H54 (cell line): ENCODE data around the gene SHISA6.

Experiments
- DNase-seq: peaks from one replicate; pipeline ENCODE4 v3.0.0; 2011; ENCODE audit warnings: low spot score, mixed read lengths; ENCODE audit not compliant: insufficient read length
- FAIRE-seq: peaks from 3 replicates; lab custom pipeline; 2011; peaks lifted over from hg19 to GRCh38; lab: Jason Lieb, UNC
- POLR2A ChIP-seq: IDR thresholded peaks from 2 replicates; pipeline ENCODE4 v1.6.1; 2011; ENCODE audit warnings: low read depth, mild to moderate bottlenecking, low read length

The SHISA6 gene

DNA sequence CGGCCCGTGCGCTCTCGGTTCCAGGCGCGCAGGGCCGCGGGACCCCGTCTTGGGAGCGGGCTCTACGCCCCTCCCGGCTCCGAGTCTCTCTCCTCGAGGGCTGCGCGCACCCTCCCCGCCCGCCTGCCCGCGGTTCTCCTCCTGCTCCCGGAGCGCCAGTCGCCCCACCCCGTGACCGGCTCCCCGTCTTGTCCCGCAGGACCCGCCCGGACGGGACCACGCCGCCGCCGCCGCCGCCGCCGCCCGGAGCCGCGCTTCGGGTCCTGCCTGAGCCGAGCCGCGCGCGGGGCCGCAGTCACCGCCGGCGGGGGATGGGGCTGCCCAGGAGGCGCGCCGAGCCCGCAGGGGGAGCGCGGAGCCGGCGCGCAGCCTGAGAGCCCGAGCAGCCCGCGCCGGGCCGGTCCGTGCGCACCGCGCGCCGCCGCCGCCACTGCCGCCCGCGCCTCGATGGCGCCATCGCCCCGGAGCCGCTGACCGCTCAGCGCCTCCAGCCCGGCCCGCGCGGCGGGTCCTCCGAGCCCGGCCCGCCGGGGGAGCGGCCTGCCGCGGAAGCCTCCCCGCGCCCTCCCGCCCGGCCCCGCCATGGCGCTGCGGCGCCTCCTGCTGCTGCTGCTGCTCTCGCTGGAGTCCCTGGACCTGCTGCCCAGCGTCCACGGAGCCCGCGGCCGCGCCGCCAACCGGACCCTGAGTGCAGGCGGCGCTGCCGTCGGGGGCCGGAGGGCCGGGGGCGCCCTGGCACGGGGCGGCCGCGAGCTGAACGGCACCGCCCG is at the start of gene SHISA6:
SHISA6 (plus strand) TSS at position 373 of the 770 bp plus-strand sequence.
- DNase-seq (no peak), FAIRE-seq (no peak)
- TF ChIP-seq POLR2A: no peak

DNA sequence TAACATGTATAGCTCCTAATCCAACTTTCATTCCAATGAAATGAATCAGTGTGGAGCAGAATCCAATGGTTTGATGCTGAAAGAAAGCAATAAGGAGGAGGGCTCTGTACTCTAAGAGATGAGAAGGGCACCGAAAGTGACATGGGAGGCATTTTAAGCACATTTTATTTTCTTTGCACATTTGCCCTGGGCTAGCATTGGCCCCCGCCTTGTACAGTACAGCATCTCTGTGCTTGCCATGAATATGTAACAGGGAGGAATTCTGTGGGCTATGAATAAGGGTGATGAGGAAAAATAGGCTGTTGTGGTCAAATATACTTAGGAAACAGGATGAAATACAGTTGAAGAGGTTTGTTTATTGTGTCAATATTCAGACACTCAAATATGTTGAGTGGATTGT is 45.2 kb upstream of the SHISA6 start:
- no peak for DNase-seq
- no peak for FAIRE-seq
- TF ChIP-seq POLR2A: no peak

DNA sequence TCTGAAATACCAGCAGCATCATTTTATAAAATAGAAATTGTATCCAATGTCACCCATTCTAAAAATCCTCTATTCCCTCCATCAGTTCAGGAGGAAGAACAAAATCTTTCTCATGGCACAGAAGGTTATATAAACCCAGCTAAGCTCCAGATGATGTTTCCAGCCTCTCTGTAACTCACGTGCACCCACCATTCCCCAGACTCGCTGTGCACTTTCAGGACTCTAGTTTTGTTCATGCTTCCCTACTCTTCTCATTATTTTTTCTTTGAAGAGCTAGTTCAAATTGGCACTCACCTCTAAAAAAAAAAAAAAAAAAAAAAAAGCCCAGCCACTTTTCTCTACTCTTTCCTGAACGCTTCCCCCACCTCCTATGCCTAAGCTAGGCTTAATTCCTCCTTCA is 36.0 kb upstream of the SHISA6 start:
- TF ChIP-seq POLR2A: no peak
- DNase-seq: no peak
- FAIRE-seq: no peak

DNA sequence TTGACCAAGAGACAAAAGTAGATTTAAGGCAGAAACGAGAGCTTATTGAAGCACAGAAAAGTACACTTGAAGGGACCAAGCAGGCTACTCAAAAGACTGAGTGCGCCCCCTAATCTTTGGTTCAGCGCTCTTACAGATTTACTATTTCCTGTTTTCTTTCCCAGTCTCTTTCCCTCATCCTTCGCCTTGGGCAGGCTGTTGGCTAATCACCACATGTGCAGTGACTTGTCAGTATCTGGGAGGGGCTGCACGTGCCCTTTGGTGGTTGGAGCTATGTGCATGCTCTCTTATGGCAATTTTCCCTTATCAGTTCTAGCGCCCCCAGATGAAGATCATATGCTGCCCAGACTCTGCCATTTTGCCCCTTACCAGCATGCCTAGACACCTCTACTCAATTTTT is 35.4 kb upstream of the SHISA6 start:
- FAIRE-seq (no peak), DNase-seq (no peak)
- no peak for TF ChIP-seq POLR2A

DNA sequence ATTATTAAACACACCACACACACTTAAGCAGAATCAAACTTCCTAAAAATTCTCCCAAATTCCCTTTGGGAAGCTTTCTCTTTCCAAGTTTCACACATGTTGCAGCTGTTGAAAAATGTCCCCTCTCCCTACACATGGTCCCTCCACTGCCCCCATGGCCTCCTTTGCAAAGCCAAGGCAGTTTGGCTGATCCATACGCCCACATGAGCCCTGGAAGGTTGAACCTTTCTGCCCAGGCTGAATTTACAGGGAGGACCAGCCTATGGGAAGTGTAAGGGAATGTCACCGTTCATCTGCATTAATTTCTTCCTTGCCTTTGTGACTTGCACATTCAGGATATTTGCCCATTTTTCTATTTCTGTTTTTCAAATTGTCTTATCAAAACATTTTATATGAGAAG is 31.1 kb upstream of the SHISA6 start:
- TF ChIP-seq POLR2A: no peak
- DNase-seq (no peak), FAIRE-seq (no peak)

DNA sequence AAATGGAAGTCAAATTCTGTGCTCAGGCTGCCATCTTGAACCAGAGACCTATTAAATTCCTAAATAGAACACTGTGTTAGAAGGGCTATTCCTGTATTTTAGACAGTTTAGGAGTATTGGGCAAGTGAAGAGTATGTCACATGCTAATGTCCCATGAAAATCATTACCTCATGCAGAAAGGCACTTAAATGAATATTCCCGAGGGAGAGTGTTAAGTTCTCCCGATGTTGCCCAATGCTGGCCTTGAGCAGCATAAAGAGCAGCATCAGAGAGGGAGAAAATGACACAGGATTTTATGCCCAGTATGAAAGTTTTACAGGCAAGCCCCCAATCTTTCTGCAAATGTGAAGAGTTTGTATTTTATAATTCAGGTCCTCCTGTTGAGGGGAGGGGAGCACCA is 28.2 kb upstream of the SHISA6 start:
- TF ChIP-seq POLR2A: no peak
- FAIRE-seq: no peak
- no peak for DNase-seq

DNA sequence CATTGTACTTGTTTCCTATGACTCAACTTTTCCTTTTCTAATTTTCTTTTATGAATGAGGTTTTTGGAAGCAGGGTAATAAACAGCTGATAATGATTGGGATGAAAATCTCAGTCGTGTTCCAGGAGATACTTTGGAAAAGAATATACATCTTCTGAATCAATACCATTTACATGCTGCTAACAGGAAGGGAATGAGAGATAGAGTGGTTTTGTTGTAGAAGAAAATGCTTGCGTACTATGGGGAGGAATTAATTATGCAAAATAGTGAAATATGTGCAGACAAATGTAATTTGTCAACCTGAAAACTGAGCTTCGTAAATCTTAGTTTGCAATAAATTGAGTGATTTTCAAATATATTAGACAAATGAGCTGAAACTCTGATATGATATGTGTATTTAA is 24.0 kb upstream of the SHISA6 start:
- no peak for DNase-seq
- TF ChIP-seq POLR2A: no peak
- FAIRE-seq: no peak

DNA sequence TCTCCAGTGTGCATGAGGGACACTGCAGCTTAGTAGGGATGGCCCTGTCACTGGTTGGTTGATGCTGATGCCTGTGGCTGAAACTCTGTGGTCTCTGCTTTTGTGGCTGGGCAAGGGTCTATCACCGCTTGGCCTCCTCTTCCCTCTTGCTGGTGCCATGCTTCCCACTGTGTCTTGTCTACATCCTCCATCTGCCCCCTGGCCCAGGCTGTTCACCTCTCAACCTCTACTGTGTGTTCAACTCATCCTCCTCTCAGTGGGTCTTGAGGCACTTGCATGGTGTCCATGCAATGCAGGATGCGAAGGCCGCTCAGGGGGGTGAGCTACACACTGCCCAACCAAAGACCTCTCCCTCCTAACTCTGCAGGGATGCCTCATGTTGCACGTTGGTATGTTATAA is 19.8 kb upstream of the SHISA6 start:
- TF ChIP-seq POLR2A: no peak
- FAIRE-seq: no peak

DNA sequence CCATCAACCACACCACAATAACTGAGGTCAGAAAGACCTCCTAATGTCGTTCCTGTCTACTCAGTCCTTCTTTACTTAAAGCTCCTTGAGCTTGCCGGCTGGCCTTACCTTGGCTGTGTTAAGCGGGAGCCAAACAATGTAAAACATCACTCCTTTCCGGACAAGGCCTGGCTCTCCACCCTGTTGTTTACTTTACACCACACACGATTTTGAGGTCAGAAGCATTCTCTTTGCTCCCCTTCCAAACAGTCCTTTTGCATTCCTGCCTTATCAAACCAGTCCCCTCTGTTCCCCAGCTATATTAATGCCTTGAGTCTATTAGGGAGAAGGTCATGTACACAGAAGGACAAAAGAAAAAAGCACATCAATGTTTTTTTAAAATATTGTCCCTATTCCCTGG is 19.3 kb upstream of the SHISA6 start:
- FAIRE-seq: no peak
- DNase-seq: no peak
- TF ChIP-seq POLR2A: no peak

More for the DNA sequence above, 19.8 kb upstream of the SHISA6 start:
- DNase-seq: no peak

DNA sequence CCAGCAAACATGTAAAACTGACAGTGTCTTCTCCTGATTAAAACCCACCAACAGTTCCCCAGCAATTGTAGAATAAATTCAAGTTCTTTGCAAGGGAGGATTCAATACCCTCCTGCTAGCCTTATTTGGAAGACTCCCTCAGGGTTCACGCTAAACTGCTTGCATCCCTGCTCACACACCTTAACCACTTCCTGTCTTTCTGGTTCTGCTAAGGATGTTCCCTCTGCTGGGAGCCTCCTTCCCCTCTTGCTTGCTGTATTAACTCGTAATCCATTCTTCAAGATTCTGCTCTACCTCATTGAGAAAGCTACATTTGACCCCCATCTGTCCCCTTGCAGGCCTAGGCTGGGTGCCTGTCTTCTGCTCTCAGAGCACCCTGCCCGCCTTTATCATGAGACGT is 2.3 kb upstream of the SHISA6 start:
- no peak for FAIRE-seq
- no peak for DNase-seq
- TF ChIP-seq POLR2A: no peak

DNA sequence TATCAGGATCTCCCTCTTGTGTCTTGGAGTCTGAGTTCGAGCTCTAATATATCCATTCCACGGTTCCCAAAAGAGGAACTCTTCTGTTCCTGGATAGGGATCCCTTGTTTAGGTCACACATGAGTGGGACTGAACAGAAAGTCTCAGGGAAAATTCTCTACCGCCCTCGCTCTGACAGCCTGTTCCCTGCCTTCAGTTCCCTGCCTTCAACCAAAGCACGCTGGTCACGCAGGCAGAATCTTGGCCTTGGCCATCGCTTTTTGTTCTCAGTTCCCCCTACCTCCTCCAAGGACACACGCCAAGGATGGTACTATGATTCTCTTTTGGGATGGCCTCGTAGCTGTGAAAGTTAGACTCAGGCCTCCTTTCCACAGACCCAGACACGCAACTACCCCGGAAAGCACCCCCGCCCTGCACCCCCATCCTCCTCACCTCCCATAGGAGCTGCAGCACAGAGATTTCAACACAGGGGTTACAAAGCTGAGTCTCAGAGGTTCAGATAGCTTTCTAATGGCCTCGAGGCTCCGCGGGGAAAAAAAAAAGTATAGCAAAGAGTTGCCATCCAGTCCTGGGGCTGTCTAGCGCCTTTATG is 1.5 kb upstream of the SHISA6 start:
- FAIRE-seq (no peak), DNase-seq (no peak)
- TF ChIP-seq POLR2A: no peak

DNA sequence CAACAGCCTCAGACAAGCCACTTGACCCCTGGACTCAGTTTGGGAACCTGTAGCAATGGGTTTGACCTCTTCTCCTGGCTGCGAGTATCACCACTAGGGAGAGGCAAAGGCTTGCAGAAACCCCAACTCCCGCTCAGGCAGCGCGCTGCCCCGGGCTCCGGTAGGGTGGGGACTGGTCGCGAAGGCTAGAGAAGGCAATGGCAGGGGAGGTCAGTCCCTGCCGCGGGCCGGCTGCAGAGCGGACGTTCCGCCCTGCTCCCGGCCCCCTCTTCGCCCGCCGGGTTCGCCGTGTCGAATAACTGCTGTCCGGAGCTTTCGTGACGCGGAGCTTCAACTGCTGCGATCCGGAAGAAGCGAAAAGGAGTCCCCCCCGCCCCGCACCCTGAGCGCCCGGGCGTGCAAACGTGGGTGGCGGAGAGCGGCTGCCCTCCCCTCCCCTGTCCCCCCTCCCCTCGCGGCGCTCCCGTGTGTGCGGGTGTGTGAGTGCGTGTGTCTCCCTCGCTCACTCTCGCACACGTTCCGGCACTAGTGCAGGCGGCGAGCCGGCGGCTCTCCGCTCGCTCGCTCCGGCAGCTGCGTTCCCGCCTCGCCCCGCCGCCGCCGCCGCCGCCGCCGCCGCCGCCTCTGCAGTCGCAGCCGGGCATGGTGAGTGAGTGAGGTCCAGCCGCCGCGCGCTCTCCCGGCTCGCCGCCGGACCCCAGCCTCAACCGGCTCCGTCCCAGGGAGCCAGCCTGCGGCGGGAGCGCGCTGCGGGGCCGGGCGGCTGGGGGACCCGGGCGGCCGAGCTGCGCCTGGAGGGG is 772 bp upstream of the SHISA6 start:
- FAIRE-seq (no peak), DNase-seq (no peak)
- no peak for TF ChIP-seq POLR2A

DNA sequence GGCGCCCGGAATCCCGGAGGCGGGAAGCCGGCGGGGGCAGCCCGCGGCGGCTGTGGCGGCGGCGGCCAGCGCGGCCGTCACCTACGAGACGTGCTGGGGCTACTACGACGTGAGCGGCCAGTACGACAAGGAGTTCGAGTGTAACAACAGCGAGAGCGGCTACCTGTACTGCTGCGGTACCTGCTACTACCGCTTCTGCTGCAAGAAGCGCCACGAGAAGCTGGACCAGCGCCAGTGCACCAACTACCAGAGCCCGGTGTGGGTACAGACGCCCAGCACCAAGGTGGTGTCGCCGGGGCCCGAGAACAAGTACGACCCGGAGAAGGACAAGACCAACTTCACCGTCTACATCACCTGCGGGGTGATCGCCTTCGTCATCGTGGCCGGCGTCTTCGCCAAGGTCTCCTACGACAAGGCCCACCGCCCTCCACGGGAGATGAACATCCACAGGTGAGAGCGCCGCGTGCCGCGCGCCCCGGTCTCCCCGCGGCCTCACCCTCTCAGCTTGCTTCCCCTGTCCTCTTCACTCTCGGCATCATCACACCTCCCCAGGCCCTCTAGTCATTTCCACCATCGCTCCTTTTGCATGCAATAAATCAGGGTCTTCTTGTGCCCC is 706 bp downstream of the SHISA6 start:
- no peak for TF ChIP-seq POLR2A
- FAIRE-seq: no peak
- DNase-seq: no peak

DNA sequence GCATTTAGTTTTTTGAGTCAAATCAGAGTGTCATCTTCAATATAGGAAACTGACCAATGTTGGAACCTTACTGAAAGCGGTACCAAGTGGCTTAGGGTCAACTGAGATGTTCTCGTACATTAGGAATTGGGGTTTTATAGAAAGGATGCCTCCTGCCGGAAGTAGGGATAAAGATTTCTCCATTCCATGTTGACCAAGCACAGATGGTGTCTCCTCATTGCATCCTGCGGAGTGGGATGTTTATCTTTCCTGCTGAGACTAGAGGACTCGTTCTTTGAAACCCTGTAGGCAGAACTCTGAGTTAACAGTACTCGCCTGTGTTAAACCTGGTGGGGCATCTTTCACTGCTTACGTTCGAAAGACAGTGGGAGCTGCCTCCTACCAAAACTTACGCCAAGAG is 1.4 kb downstream of the SHISA6 start:
- FAIRE-seq (no peak), DNase-seq (no peak)
- TF ChIP-seq POLR2A: no peak
